ENCODE data around the gene THSD1. TPM values are rescaled to one million over a fixed set of nuclear protein-coding genes. Genes with fewer than 3 reads are reported as not detected.
"Not testable (repeated sequence)": the region's sequence is repeated elsewhere in the genome, so short reads cannot be mapped to it uniquely, and the experiment has no call there.

Gene THSD1
- polyA plus RNA-seq, 1 donor from 2014 or later = 2.3 TPM

GRCh38 chr13:52342203-52342602 lies 63.8 kb downstream of the THSD1 start:
- H3K9me3 ChIP-seq (ENCODE audit: low read length); H3K27ac ChIP-seq (ENCODE audit: low read length); H3F3A ChIP-seq (ENCODE audit: insufficient read depth, low read length, poor library complexity, severe bottlenecking); H3K36me3 ChIP-seq (ENCODE audit: insufficient read depth, low read length); H3K4me3 ChIP-seq (ENCODE audit: low read length); H3K4me2 ChIP-seq (ENCODE audit: low read length); H3K79me2 ChIP-seq (replicated peaks; ENCODE audit: insufficient read depth, low read length); H3K9me2 ChIP-seq (ENCODE audit: insufficient read depth, low read length); H3K27me3 ChIP-seq (ENCODE audit: insufficient read depth, low read depth, low read length); H3K9ac ChIP-seq (ENCODE audit: low read length); H4K20me1 ChIP-seq (ENCODE audit: insufficient read depth); H2AFZ ChIP-seq (ENCODE audit: low read depth, low read length): not testable (repeated sequence)

GRCh38 chr13:52337828-52338455 lies 68.0 kb downstream of the THSD1 start:
- not testable (repeated sequence) for H3K9me3 ChIP-seq (ENCODE audit: low read length); H3F3A ChIP-seq (ENCODE audit: insufficient read depth, low read length, poor library complexity, severe bottlenecking); H3K4me2 ChIP-seq (ENCODE audit: low read length); H3K36me3 ChIP-seq (ENCODE audit: insufficient read depth, low read length); H3K27ac ChIP-seq (ENCODE audit: low read length); H3K9ac ChIP-seq (ENCODE audit: low read length); H2AFZ ChIP-seq (ENCODE audit: low read depth, low read length); H3K79me2 ChIP-seq (replicated peaks; ENCODE audit: insufficient read depth, low read length); H4K20me1 ChIP-seq (ENCODE audit: insufficient read depth); H3K4me3 ChIP-seq (ENCODE audit: low read length); H3K9me2 ChIP-seq (ENCODE audit: insufficient read depth, low read length); H3K27me3 ChIP-seq (ENCODE audit: insufficient read depth, low read depth, low read length)

- not testable (repeated sequence) for H3K27ac ChIP-seq (ENCODE audit: low read length); H3F3A ChIP-seq (ENCODE audit: insufficient read depth, low read length, poor library complexity, severe bottlenecking); H3K9me3 ChIP-seq (ENCODE audit: low read length); H3K27me3 ChIP-seq (ENCODE audit: insufficient read depth, low read depth, low read length); H3K9me2 ChIP-seq (ENCODE audit: insufficient read depth, low read length); H3K4me3 ChIP-seq (ENCODE audit: low read length); H3K9ac ChIP-seq (ENCODE audit: low read length); H3K36me3 ChIP-seq (ENCODE audit: insufficient read depth, low read length); H2AFZ ChIP-seq (ENCODE audit: low read depth, low read length); H3K79me2 ChIP-seq (replicated peaks; ENCODE audit: insufficient read depth, low read length); H3K4me2 ChIP-seq (ENCODE audit: low read length); H4K20me1 ChIP-seq (ENCODE audit: insufficient read depth)
Observed at GRCh38 chr13:52334107-52334506, 71.9 kb downstream of the THSD1 start.

GRCh38 chr13:52331844-52332243 lies 74.1 kb downstream of the THSD1 start:
- H3K9ac ChIP-seq (ENCODE audit: low read length); H4K20me1 ChIP-seq (ENCODE audit: insufficient read depth); H3K4me2 ChIP-seq (ENCODE audit: low read length); H3K9me3 ChIP-seq (ENCODE audit: low read length); H3K4me3 ChIP-seq (ENCODE audit: low read length); H3K36me3 ChIP-seq (ENCODE audit: insufficient read depth, low read length); H3K9me2 ChIP-seq (ENCODE audit: insufficient read depth, low read length); H2AFZ ChIP-seq (ENCODE audit: low read depth, low read length); H3K79me2 ChIP-seq (replicated peaks; ENCODE audit: insufficient read depth, low read length); H3K27ac ChIP-seq (ENCODE audit: low read length); H3F3A ChIP-seq (ENCODE audit: insufficient read depth, low read length, poor library complexity, severe bottlenecking); H3K27me3 ChIP-seq (ENCODE audit: insufficient read depth, low read depth, low read length): not testable (repeated sequence)

Small RNA genes lying within 50 kb of the gene (small RNA-seq; reads per million reads assigned to genes)
- gene RNY4P24 = 0 to 7.3 (median 0) reads per million in 3 experiments

Other genes with a start within 250 kb of the THSD1 start
- 53.1 and 61.0 TPM in 2 replicates for gene NEK3, start 246.6 kb downstream of the THSD1 start, polyA plus RNA-seq
- 85.4 and 92.6 TPM in 2 replicates for gene VPS36, start 44.5 kb upstream of the THSD1 start, polyA plus RNA-seq
- gene CKAP2, start 49.3 kb upstream of the THSD1 start, polyA plus RNA-seq = 15.9 and 19.1 TPM in 2 replicates
- gene HNRNPA1L2, start 236.3 kb upstream of the THSD1 start, polyA plus RNA-seq = 20.7 and 21.2 TPM in 2 replicates
- gene SUGT1, start 246.7 kb upstream of the THSD1 start, polyA plus RNA-seq = 51.1 and 57.5 TPM in 2 replicates

Measured in neural cell (in vitro differentiated cells).